PC-9 (cell line): Measurements from ENCODE around the gene GALNT16. TPM values are rescaled to one million over a fixed set of nuclear protein-coding genes. Genes with fewer than 3 reads are reported as not detected.

Experiments used
- BruUV-seq: library from RNA; stranded (reverse); fragments of 400-500 nt; replicated peaks from 2 replicates; lab custom pipeline; 2021; lab: Mats Ljungman, UMichigan
- CTCF ChIA-PET: fragments of 300-600 bp; sonication (Branson Sonifier 250); formaldehyde crosslinking; loops from one replicate; lab custom pipeline; 2022; ENCODE audit warnings: antibody characterized with exemption; lab: Charles Lee
- POLR2A ChIA-PET: fragments of 300-600 bp; sonication (Branson Sonifier 250); formaldehyde crosslinking; loops from one replicate; lab custom pipeline; 2022; ENCODE audit warnings: antibody characterized with exemption; ENCODE audit not compliant: unreplicated experiment; lab: Charles Lee
- DNase-seq, 2 experiments: peaks; one replicate each; pipeline versions ENCODE4 v3.0.0 to v3.0.0-alpha.2; 2015 to 2022; ENCODE audit warnings: mixed read lengths in 1 of 2
- H2AFZ ChIP-seq: fragments of 200-600 bp; sonication (generic); 2 replicates; pipeline ENCODE4 v1.8.1; 2017; ENCODE audit warnings: antibody characterized with exemption
- H3F3A ChIP-seq: fragments of 200-600 bp; sonication (generic); 2 replicates; pipeline ENCODE4 v1.8.1; 2017; ENCODE audit warnings: antibody characterized with exemption, mild to moderate bottlenecking, low read depth; ENCODE audit not compliant: insufficient read depth
- H3K27ac ChIP-seq: fragments of 200-600 bp; sonication (generic); 2 replicates; pipeline ENCODE4 v1.6.1; 2016; ENCODE audit warnings: mixed run types
- H3K27me3 ChIP-seq: fragments of 200-600 bp; sonication (generic); 2 replicates; pipeline ENCODE4 v1.6.1; 2016; ENCODE audit warnings: low read depth, mixed run types; ENCODE audit not compliant: insufficient read depth
- H3K36me3 ChIP-seq: fragments of 200-600 bp; sonication (generic); 2 replicates; pipeline ENCODE4 v1.6.1; 2016; ENCODE audit warnings: low read depth, mixed run types
- H3K4me1 ChIP-seq: fragments of 200-600 bp; sonication (generic); replicated peaks from 2 replicates; pipeline ENCODE4 v1.6.1; 2016; ENCODE audit warnings: mixed run types; ENCODE audit not compliant: insufficient read depth
- H3K4me2 ChIP-seq: fragments of 200-600 bp; sonication (generic); 2 replicates; pipeline ENCODE4 v1.6.1; 2017; ENCODE audit warnings: mixed run types
- H3K4me3 ChIP-seq: fragments of 200-600 bp; sonication (generic); 2 replicates; pipeline ENCODE4 v1.6.1; 2016; ENCODE audit warnings: mixed run types
- H3K79me2 ChIP-seq: fragments of 200-600 bp; sonication (generic); 2 replicates; pipeline ENCODE4 v1.6.1; 2017; ENCODE audit warnings: low read depth, mixed run types
- H3K9me2 ChIP-seq: fragments of 200-600 bp; sonication (generic); 2 replicates; pipeline ENCODE4 v1.8.1; 2017; ENCODE audit warnings: mild to moderate bottlenecking; ENCODE audit not compliant: insufficient read depth
- H3K9me3 ChIP-seq: fragments of 200-600 bp; sonication (generic); 2 replicates; pipeline ENCODE4 v1.8.1; 2016; ENCODE audit warnings: low read depth; ENCODE audit not compliant: insufficient read depth
- H4K20me1 ChIP-seq: fragments of 200-600 bp; sonication (generic); 2 replicates; pipeline ENCODE4 v1.8.1; 2017; ENCODE audit not compliant: insufficient read depth
- CTCF ChIP-seq: fragments of 200-600 bp; sonication (generic); conservative IDR thresholded peaks from 2 replicates; pipeline ENCODE4 v1.6.1; 2017; ENCODE audit warnings: mixed run types, antibody characterized with exemption, mild to moderate bottlenecking, moderate library complexity
- EZH2 ChIP-seq: fragments of 200-600 bp; sonication (generic); IDR thresholded peaks from 2 replicates; pipeline ENCODE4 v1.8.0; 2017; ENCODE audit warnings: antibody characterized with exemption, low read depth
- intact Hi-C: fragments of 100-400 bp; cut with micrococcal nuclease; formaldehyde crosslinking; loops from one replicate; pipeline ENCODE4 v1.10.0; 2022; ENCODE audit not compliant: unreplicated experiment
- total RNA-seq: library from RNA; stranded (reverse); gene quantifications from 2 replicates; pipeline ENCODE4 v1.2.3, GENCODE V29; 2021

The GALNT16 gene
- total RNA-seq, 1 experiment from 2014 or later, result 22.8 TPM

DNA sequence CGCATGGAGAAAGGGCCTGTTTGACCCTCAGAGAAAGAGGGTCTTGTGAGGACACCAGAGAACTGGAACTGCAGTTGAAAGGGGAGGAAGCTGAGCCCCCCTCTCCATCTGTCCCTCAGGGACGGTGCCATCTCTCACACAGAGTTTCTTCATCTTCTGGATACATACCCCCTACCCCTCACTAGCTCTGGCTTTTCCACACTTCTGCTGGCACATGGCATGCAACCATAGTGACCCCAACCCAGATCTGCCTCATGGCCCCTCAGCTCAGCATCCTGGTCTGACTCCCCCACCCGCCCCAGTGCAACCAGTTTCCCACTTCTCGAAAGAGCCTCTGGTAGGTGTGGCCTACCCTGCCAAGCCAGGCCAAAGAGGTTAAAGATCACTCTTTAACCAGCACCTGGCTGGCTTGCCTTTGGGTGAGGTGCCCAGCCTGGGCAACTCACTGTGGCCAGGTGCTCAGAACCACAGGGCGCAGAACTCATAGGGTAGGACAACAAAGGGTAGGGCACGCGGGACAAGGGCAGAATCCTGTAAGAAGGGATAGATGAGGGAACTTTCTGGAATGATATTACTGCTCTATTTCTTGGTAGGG is 25.8 kb downstream of the GALNT16 start:
- BruUV-seq, result no TSS peak
- CTCF ChIA-PET, result no interaction called here

GRCh38 chr14:69287098-69288010 is 27.4 kb downstream of the GALNT16 start:
- DNase-seq, result peak in 1 of 2 experiments; percentile 30

More for the DNA sequence above, 25.8 kb downstream of the GALNT16 start:
- Histone ChIP-seq H3K4me1 (no peaks in the 10 kb centered on the region), H3K4me3 (no peak overlapping the region), H3K9me3 (no peaks in the 10 kb centered on the region), H3F3A (no peaks in the 10 kb centered on the region), H3K27ac (no peak overlapping the region), H3K79me2 (no peaks in the 10 kb centered on the region), H3K36me3 (no peaks in the 10 kb centered on the region), H2AFZ (no peak overlapping the region), H3K9me2 (no peaks in the 10 kb centered on the region), H3K4me2 (no peak overlapping the region), H4K20me1 (no peaks in the 10 kb centered on the region), H3K27me3 (0 out of 2 replicates have a peak, but pooled peaks cover 8% of the 10 kb centered on the region)
- POLR2A ChIA-PET, result no interaction called here
- intact Hi-C loops, result no loop called here
- DNase-seq, result no peak
- TF ChIP-seq EZH2 (no peak), CTCF (no peak)

More at GRCh38 chr14:69287098-69288010, 27.4 kb downstream of the GALNT16 start:
- Histone ChIP-seq H3K79me2 (no peaks in the 10 kb centered on the region), H3K9me2 (no peaks in the 10 kb centered on the region), H3K4me1 (no peaks in the 10 kb centered on the region), H4K20me1 (no peaks in the 10 kb centered on the region), H3K27ac (no peak overlapping the region), H3K9me3 (no peaks in the 10 kb centered on the region), H3K27me3 (0 out of 2 replicates have a peak, but pooled peaks cover 5% of the 10 kb centered on the region), H3K4me3 (no peak overlapping the region), H3F3A (no peaks in the 10 kb centered on the region), H3K36me3 (no peaks in the 10 kb centered on the region), H2AFZ (no peak overlapping the region), H3K4me2 (no peak overlapping the region)
- POLR2A ChIA-PET, result no interaction called here
- no TSS peak for BruUV-seq
- intact Hi-C loops, result no loop called here
- no peak for TF ChIP-seq EZH2
- no peak for TF ChIP-seq CTCF
- CTCF ChIA-PET, result no interaction called here
